Measurements from ENCODE around the gene PCDHGA4. TPM values are rescaled to one million over a fixed set of nuclear protein-coding genes. Genes with fewer than 3 reads are reported as not detected.

The PCDHGA4 gene
- total and polyA plus RNA-seq, 2 experiments from 2014 or later: 0.17 to 0.24 TPM

- no peaks in the 10 kb centered on the region for H3K79me2 ChIP-seq
- WGBS (ENCODE audit: low lambda C conversion rate, missing lambda C conversion rate): 95% methylated on average over 37 of the region's 37 CpGs
- H3K36me3 ChIP-seq (replicated peaks; ENCODE audit: insufficient read depth, low read depth): no peaks in the 10 kb centered on the region
- H3K27me3 ChIP-seq: no peaks in the 10 kb centered on the region
- H3K9me2 ChIP-seq (replicated peaks; ENCODE audit: insufficient read depth): no peaks in the 10 kb centered on the region
- H3K4me3 ChIP-seq: no peak within 1 kb of the TSS
- DNase-seq (ENCODE audit: low spot score): no peak
- no peak within 1 kb of the TSS for H2AFZ ChIP-seq
- H3K4me2 ChIP-seq: no peak within 1 kb of the TSS
- H4K20me1 ChIP-seq (ENCODE audit: insufficient read depth, poor library complexity, severe bottlenecking): no peaks in the 10 kb centered on the region
- no peaks in the 10 kb centered on the region for H3K9me3 ChIP-seq (ENCODE audit: low read depth)
- TF ChIP-seq CTCF (IDR thresholded peaks at IDR 0.05; ENCODE audit: poor library complexity): no peak
- no peak for TF ChIP-seq EZH2 (IDR thresholded peaks at IDR 0.05; ENCODE audit: borderline replicate concordance)
- no peak for TF ChIP-seq EZH2phosphoT487 (IDR thresholded peaks at IDR 0.05; ENCODE audit: low read depth, severe bottlenecking, unreplicated experiment)
- no peak within 1 kb of the TSS for H3K27ac ChIP-seq
- no peaks in the 10 kb centered on the region for H3K4me1 ChIP-seq (ENCODE audit: insufficient read depth)
Measured at GRCh38 chr5:141382469-141383294, 27.9 kb downstream of the PCDHGA4 start, which contains the start of gene PCDHGA7. Gene PCDHGA7 (plus strand): TSS chr5:141382742. CDS start chr5:141382900, 158 bp downstream.

- H3K9me3 ChIP-seq (ENCODE audit: low read depth): peaks cover 1% of the 10 kb centered on the region
- 96% methylated on average over 21 of the region's 21 CpGs for WGBS (ENCODE audit: low lambda C conversion rate, missing lambda C conversion rate)
Measured at GRCh38 chr5:141383345-141383744, 28.5 kb downstream of the PCDHGA4 start.

GRCh38 chr5:141384471-141385267, 29.8 kb downstream of the PCDHGA4 start:
- Histone ChIP-seq H3K4me2 (no peak overlapping the region), H3K27me3 (no peaks in the 10 kb centered on the region), H3K36me3 (replicated peaks; ENCODE audit: insufficient read depth, low read depth) (no peaks in the 10 kb centered on the region), H3K9me3 (ENCODE audit: low read depth) (peaks cover 12% of the 10 kb centered on the region), H3K4me3 (no peak overlapping the region), H2AFZ (no peak overlapping the region), H3K9me2 (replicated peaks; ENCODE audit: insufficient read depth) (no peaks in the 10 kb centered on the region), H3K79me2 (no peaks in the 10 kb centered on the region), H4K20me1 (ENCODE audit: insufficient read depth, poor library complexity, severe bottlenecking) (no peaks in the 10 kb centered on the region), H3K27ac (no peak overlapping the region), H3K4me1 (ENCODE audit: insufficient read depth) (no peaks in the 10 kb centered on the region)
- 94% methylated on average over 40 of the region's 43 CpGs for WGBS (ENCODE audit: low lambda C conversion rate, missing lambda C conversion rate)
- TF ChIP-seq EZH2phosphoT487 (IDR thresholded peaks at IDR 0.05; ENCODE audit: low read depth, severe bottlenecking, unreplicated experiment) (no peak), CTCF (IDR thresholded peaks at IDR 0.05; ENCODE audit: poor library complexity) (no peak), EZH2 (IDR thresholded peaks at IDR 0.05; ENCODE audit: borderline replicate concordance) (no peak)
- no peak for DNase-seq (ENCODE audit: low spot score)

More at GRCh38 chr5:141383345-141383744, 28.5 kb downstream of the PCDHGA4 start:
- Histone ChIP-seq H3K4me2 (no peak overlapping the region), H3K4me1 (ENCODE audit: insufficient read depth) (no peaks in the 10 kb centered on the region), H3K27ac (no peak overlapping the region), H3K9me2 (replicated peaks; ENCODE audit: insufficient read depth) (no peaks in the 10 kb centered on the region), H3K79me2 (no peaks in the 10 kb centered on the region), H3K27me3 (no peaks in the 10 kb centered on the region), H3K36me3 (replicated peaks; ENCODE audit: insufficient read depth, low read depth) (no peaks in the 10 kb centered on the region), H2AFZ (no peak overlapping the region), H3K4me3 (no peak overlapping the region), H4K20me1 (ENCODE audit: insufficient read depth, poor library complexity, severe bottlenecking) (no peaks in the 10 kb centered on the region)
- DNase-seq (ENCODE audit: low spot score): no peak
- TF ChIP-seq CTCF (IDR thresholded peaks at IDR 0.05; ENCODE audit: poor library complexity) (no peak), EZH2 (IDR thresholded peaks at IDR 0.05; ENCODE audit: borderline replicate concordance) (no peak), EZH2phosphoT487 (IDR thresholded peaks at IDR 0.05; ENCODE audit: low read depth, severe bottlenecking, unreplicated experiment) (no peak)

Measured in hepatocyte (in vitro differentiated cells).